Prostate gland (tissue), 2 donors: ENCODE data around the gene CNMD. TPM values are rescaled to one million over a fixed set of nuclear protein-coding genes. Genes with fewer than 3 reads are reported as not detected.

ENCODE experiments used
- DNase-seq: peaks from one replicate; pipeline ENCODE4 v3.0.0-alpha.2; 2019; ENCODE audit warnings: low spot score
- H3K27ac ChIP-seq, 2 donors: fragments of 200-600 bp; sonication (generic); 2 replicates each; pipeline ENCODE4 v1.5.1; 2017 to 2019
- H3K27me3 ChIP-seq: fragments of 200-600 bp; sonication (generic); replicated peaks from 2 replicates; pipeline ENCODE4 v1.5.1; 2019; ENCODE audit not compliant: insufficient read depth
- H3K36me3 ChIP-seq, 2 donors: fragments of 200-600 bp; sonication (generic); 1 replicate in 1 of 2; 2 replicates in 1 of 2; pipeline versions ENCODE4 v1.5.1 to v1.8.1; 2017 to 2019
- H3K4me1 ChIP-seq: fragments of 200-600 bp; sonication (generic); replicated peaks from 2 replicates; pipeline ENCODE4 v1.5.1; 2019
- H3K4me3 ChIP-seq, 2 donors: fragments of 200-600 bp; sonication (generic); 2 replicates each; pipeline ENCODE4 v1.5.1; 2017 to 2019
- H3K9me3 ChIP-seq: fragments of 200-600 bp; sonication (generic); 2 replicates; pipeline ENCODE4 v1.5.1; 2017
- POLR2A ChIP-seq: fragments of 450-650 bp; IDR thresholded peaks from one replicate; pipeline ENCODE4 v1.6.1; 2016; ENCODE audit warnings: antibody characterized with exemption, mild to moderate bottlenecking
- POLR2AphosphoS5 ChIP-seq: sonication (generic); formaldehyde crosslinking; IDR thresholded peaks from one replicate; pipeline ENCODE4 v1.6.1; 2017; ENCODE audit warnings: antibody characterized with exemption
- WGBS: methylation state at CpG from one replicate; pipeline ENCODE4 v1.1.5; 2018; 5-methylcytosine and 5-hydroxymethylcytosine counted together
- intact Hi-C: fragments of 100-400 bp; cut with DNase I; formaldehyde crosslinking; loops from one replicate; pipeline ENCODE4 v1.14.2; 2022
- total RNA-seq, 2 donors: library from RNA; depleted of rRNA; stranded (reverse); fragments of >200 nt; gene quantifications; one replicate each; pipeline ENCODE4 v1.1.0, GENCODE V29; 2016
- TF ChIP-seq, protein P1 (sequence below), 4 experiments: fragments of 200-600 bp in 2 of 4; fragments of 450-650 bp in 2 of 4; sonication (generic) in 2 of 4; IDR thresholded peaks; 1 replicate in 3 of 4; 2 replicates in 1 of 4; pipeline ENCODE4 v1.5.1; 2016 to 2019; ENCODE audit warnings: antibody characterized with exemption in 4 of 4, mild to moderate bottlenecking in 2 of 4, moderate library complexity in 2 of 4

CNMD gene
- total RNA-seq, 2 donors from 2014 or later = 5.6 TPM; not detected in 1

GRCh38 chr13:52706081-52706480 is 33.5 kb downstream of the CNMD start:
- no peaks in the 10 kb centered on the region for H3K9me3 ChIP-seq
- H3K4me1 ChIP-seq = no peaks in the 10 kb centered on the region
- H3K36me3 ChIP-seq = no peaks in the 10 kb centered on the region
- intact Hi-C loops = no loop called here
- H3K27ac ChIP-seq = no peak overlapping the region
- H3K4me3 ChIP-seq = no peak overlapping the region
- WGBS = 72% methylated on average over 3 of the region's 3 CpGs
- no peak for DNase-seq
- no peak for TF ChIP-seq POLR2A
- TF ChIP-seq POLR2AphosphoS5 = no peak
- TF ChIP-seq, protein P1, sequence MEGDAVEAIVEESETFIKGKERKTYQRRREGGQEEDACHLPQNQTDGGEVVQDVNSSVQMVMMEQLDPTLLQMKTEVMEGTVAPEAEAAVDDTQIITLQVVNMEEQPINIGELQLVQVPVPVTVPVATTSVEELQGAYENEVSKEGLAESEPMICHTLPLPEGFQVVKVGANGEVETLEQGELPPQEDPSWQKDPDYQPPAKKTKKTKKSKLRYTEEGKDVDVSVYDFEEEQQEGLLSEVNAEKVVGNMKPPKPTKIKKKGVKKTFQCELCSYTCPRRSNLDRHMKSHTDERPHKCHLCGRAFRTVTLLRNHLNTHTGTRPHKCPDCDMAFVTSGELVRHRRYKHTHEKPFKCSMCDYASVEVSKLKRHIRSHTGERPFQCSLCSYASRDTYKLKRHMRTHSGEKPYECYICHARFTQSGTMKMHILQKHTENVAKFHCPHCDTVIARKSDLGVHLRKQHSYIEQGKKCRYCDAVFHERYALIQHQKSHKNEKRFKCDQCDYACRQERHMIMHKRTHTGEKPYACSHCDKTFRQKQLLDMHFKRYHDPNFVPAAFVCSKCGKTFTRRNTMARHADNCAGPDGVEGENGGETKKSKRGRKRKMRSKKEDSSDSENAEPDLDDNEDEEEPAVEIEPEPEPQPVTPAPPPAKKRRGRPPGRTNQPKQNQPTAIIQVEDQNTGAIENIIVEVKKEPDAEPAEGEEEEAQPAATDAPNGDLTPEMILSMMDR (IDR thresholded peaks at IDR 0.05) = no peak
- H3K27me3 ChIP-seq = no peaks in the 10 kb centered on the region

DNA sequence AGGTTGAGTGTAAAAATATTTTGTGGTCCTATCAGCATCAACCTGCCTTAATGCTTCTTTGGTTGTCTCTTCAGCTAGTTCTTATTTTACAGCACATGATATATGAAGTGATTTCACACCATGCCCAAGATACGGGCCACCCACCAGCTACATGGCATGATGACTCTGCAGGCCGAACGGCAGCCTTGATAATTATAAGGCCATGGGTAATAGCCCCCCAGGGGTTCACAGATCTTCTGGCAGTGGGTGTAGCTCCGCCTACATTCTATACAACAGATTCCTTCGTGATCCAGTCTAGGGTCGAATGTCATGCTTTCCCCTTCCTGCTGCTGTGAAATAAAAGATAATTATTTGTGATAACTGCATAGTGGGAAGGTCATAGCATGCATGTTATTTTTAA is 36.1 kb downstream of the CNMD start:
- H3K27me3 ChIP-seq = no peaks in the 10 kb centered on the region
- WGBS = 70% methylated on average over 6 of the region's 6 CpGs
- H3K9me3 ChIP-seq = no peaks in the 10 kb centered on the region
- H3K4me3 ChIP-seq = no peak overlapping the region
- TF ChIP-seq POLR2A = no peak
- TF ChIP-seq, protein P1 (IDR thresholded peaks at IDR 0.05) = no peak
- TF ChIP-seq POLR2AphosphoS5 = no peak
- no peak for DNase-seq
- intact Hi-C loops = no loop called here
- H3K27ac ChIP-seq = no peak overlapping the region
- no peaks in the 10 kb centered on the region for H3K36me3 ChIP-seq
- no peaks in the 10 kb centered on the region for H3K4me1 ChIP-seq

DNA sequence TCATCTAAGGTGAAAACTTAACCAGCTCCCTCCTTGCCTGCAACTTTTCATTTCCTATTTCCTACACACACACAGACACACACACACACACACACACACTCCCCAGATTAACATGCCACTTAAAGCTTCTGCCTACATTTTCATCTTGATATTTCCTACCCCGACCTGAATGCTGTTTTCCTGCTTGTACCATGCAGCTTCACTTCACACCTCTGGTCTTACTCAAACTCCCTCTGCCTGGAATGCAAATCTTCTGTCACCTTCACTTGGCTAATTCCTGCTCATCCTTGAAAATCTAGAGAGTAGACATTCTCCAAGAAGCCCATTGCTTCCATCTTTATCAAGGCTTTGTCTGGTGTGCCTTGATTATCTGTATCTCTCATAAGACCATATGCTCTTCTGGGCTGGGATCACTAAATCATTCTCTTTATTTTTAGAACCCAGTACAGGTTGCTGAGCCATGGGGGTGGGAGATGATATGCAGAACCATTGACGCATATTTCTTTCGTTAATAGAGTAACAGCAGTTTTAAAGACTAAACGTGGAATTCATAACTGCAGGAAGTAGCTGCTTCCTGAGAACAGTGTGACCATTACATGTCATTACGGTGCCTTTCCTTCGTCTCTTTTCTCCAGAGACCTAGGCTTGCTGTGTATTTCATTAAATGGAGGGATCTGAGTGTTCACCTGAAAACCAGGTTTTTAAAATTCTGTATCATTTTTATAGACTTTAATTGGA is 37.7 kb downstream of the CNMD start:
- TF ChIP-seq POLR2AphosphoS5 (no peak), POLR2A (no peak)
- TF ChIP-seq, protein P1 (IDR thresholded peaks at IDR 0.05) = no peak
- H3K9me3 ChIP-seq = no peaks in the 10 kb centered on the region
- intact Hi-C loops = no loop called here
- no peaks in the 10 kb centered on the region for H3K36me3 ChIP-seq
- no peak overlapping the region for H3K4me3 ChIP-seq
- no peaks in the 10 kb centered on the region for H3K4me1 ChIP-seq
- H3K27me3 ChIP-seq = no peaks in the 10 kb centered on the region
- DNase-seq = no peak
- no peak overlapping the region for H3K27ac ChIP-seq
- WGBS = 78% methylated on average over 6 of the region's 6 CpGs

DNA sequence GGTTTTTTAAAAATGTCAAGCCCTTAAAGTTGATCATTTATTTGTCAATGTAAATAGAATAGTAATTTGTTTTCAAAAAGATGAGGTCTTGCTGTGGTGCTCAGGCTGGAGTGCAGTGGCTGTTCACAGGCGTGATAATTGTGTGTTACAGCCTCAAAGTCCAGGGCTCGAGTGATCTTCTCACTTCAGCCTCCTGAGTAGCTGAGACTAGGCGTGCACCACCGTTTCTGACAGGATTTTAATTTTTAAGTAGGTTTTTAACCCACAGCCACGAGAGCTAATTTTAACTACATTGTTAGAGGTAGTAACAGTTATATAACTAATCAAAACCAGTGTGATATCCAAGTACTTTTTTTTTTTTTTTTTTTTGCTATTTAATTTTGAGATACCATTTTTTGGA is 43.1 kb downstream of the CNMD start:
- H3K4me3 ChIP-seq = no peak overlapping the region
- no peaks in the 10 kb centered on the region for H3K36me3 ChIP-seq
- H3K27ac ChIP-seq = no peak overlapping the region
- H3K9me3 ChIP-seq = no peaks in the 10 kb centered on the region
- DNase-seq = no peak
- H3K4me1 ChIP-seq = no peaks in the 10 kb centered on the region
- TF ChIP-seq, protein P1 (IDR thresholded peaks at IDR 0.05) = no peak
- TF ChIP-seq POLR2AphosphoS5 = no peak
- TF ChIP-seq POLR2A = no peak
- intact Hi-C loops = no loop called here
- H3K27me3 ChIP-seq = no peaks in the 10 kb centered on the region
- WGBS = 95% methylated on average over 5 of the region's 5 CpGs

DNA sequence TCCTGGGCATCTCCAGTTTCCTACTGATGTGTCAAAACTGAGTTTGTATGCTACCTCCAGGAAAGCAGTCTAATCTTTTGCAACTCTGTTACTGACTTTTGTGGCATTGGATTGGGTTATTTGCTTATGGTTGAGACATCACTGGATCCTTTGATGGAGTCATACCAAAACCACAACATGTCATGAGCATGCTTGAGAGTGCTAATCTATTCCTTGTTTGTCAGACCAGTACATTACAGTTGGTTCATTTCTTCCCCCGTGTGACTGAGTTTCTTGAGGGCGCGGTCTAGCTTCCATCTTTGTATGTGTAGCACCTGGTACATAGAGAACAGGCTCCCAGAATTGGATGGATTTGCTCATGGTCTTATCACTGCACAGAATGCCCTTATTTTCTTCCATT is 43.8 kb downstream of the CNMD start:
- no peak for DNase-seq
- no peaks in the 10 kb centered on the region for H3K4me1 ChIP-seq
- no peak overlapping the region for H3K27ac ChIP-seq
- WGBS = 87% methylated on average over 3 of the region's 3 CpGs
- H3K9me3 ChIP-seq = no peaks in the 10 kb centered on the region
- no peak overlapping the region for H3K4me3 ChIP-seq
- H3K36me3 ChIP-seq = no peaks in the 10 kb centered on the region
- no peak for TF ChIP-seq POLR2A
- TF ChIP-seq POLR2AphosphoS5 = no peak
- TF ChIP-seq, protein P1 (IDR thresholded peaks at IDR 0.05) = no peak
- intact Hi-C loops = no loop called here
- H3K27me3 ChIP-seq = no peaks in the 10 kb centered on the region
